ENCODE data around the gene SPATS2L.

Gene SPATS2L

DNA sequence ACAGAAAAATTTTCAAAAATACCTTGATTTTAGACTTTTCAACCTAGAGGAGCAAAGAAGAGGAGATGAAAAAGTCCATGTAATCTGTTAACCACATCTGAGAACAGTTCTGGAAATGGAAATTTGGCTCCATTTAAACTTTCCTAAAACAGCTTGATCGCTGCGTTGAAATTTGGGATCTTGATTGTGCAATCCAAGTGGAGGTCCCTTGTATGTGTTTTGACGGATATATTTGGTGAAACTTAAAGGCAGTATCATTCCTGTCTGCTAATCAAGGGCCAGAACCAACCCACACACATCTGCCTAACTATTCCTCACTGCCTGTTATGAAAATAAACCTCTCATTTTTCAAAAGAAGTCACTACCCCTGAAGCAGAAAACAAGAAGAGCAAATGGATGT lies 46.6 kb downstream of the SPATS2L start:
- DNase-seq (ENCODE audit: low read depth, low spot score): no peak
- no peak for TF ChIP-seq CTCF (IDR thresholded peaks at IDR 0.05; ENCODE audit: insufficient read depth, low read length, missing control alignments)
- ChIA-PET CTCF (interaction anchor here (0.8 to 1.5 kb wide), 2 partner anchors 373 to 379 kb away, joined by 3 to 4 read pairs; no protein-coding TSS in a partner anchor), POLR2A (no interaction called here)
- no peak overlapping the region for H3K4me3 ChIP-seq (ENCODE audit: low read depth, low read length)

DNA sequence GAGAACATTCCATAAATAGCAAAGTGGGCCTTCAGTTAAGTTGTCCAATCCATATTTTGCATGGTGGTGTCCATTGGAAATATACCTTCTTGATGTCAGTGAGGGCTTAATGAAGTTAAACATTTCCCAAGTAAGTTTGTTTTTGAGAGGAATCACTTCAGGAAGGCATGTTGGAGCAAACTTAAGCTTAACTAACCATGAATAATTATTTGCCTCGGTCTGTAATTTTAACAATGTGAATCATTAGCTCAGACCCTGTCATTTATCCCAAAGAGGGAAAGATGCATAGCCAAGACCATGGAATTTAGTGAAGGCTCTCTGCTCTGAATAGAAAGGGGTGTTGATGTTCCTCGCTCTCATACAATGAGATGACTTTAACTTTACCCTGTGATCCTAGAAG lies 47.4 kb downstream of the SPATS2L start:
- DNase-seq (ENCODE audit: low read depth, low spot score): no peak
- TF ChIP-seq CTCF (IDR thresholded peaks at IDR 0.05; ENCODE audit: insufficient read depth, low read length, missing control alignments): no peak
- ChIA-PET CTCF (interaction anchor here (0.6 to 2.0 kb wide), 6 partner anchors 9 to 380 kb away, joined by 3 to 5 read pairs (median 3); partner anchors contain the start of gene KCTD18), POLR2A (no interaction called here)
- H3K4me3 ChIP-seq (ENCODE audit: low read depth, low read length): no peak overlapping the region

DNA sequence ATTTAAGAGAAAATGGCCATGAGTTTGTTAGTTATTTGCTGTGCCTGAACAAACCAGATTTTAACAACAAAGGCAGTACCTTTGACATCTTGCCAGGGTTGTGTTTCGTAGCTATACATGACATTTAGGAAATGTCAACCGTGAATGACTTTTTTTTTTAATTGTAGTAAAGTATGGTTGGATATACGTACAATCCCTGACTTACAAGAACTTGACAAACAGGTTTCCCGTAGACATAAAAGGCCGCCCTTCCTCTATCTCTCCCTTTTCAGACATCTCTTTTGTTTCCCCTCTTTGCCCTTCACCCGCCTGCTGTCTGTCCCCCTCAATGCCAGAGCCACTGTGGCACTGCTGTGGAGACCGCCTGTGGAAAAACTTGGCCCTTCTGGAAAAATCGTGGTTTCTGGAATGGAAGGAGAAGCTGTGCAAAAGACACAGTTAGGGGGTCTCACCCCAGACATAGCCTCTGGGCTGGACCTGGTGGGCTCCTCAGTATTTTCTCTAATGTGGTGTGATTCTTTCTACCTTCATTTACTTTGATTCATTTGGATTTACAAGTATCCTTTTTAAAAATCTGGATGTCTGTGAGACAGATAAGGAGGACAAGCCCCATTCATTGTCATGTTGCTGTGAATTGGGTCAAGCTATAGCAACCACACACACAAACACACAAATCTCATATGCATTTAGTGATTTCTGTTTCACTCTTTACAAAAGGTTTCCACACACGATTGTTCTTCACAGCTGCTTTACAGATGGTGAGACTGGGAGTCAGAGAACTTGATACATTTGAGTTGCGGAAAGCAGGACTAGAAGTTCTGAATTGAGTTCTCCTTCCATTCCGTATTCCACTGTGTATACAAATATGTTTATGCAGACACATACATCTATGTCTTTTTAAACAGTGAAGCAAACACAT lies 48.6 kb downstream of the SPATS2L start:
- no peak for TF ChIP-seq CTCF (IDR thresholded peaks at IDR 0.05; ENCODE audit: insufficient read depth, low read length, missing control alignments)
- POLR2A ChIA-PET: no interaction called here
- H3K4me3 ChIP-seq (ENCODE audit: low read depth, low read length): no peak overlapping the region
- no peak for DNase-seq (ENCODE audit: low read depth, low spot score)
- CTCF ChIA-PET: interaction anchor here (0.8 to 2.0 kb wide), 4 partner anchors 8 to 375 kb away, joined by 3 to 5 read pairs (median 4); no protein-coding TSS in a partner anchor

DNA sequence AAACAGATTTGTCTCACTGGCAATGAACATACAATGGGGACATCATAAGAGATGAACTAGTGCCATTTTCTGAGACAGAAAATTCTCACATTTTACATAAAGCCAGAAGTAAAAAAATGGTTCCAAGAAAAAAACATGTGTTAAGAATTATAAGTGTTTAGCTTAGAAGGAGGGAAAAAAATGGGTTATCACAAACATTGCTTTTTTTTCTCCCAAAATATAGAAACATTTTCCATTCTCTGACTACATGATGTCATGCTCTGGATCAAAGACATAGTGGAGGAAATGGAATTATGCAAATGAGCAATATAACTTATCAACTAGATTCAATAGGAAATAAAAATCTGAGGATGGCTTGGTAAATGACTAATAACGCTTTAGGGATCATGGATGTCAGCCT lies 49.8 kb downstream of the SPATS2L start:
- DNase-seq (ENCODE audit: low read depth, low spot score): no peak
- no peak overlapping the region for H3K4me3 ChIP-seq (ENCODE audit: low read depth, low read length)
- ChIA-PET CTCF (interaction anchor here (2.8 kb wide), 1 partner anchor 371 kb away, joined by 8 read pairs; no protein-coding TSS in a partner anchor), POLR2A (no interaction called here)
- TF ChIP-seq CTCF (IDR thresholded peaks at IDR 0.05; ENCODE audit: insufficient read depth, low read length, missing control alignments): no peak

DNA sequence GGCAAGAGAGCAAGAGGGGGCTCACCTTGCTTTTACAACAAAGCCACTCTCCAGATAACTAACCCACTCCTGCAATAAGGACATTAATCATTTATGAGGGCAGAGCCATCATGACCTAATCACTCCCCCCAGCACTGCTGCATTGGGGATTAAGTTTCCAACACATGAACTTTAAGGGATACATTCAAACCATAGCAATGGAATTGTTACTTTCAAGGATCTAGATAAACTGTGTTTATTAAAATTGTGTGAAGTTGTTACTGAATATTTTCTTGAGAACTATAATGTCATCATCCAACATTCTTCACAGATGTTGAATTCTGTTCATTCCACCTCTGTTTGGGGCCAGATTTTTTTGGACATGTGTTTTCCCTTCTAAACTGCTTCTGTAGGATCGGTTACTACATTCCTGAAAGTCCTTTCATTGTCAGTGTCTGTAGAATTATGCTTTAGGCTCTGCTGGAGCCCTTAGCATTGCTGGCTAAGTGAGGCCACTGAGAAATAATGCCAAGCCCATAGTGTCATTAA lies 50.4 kb downstream of the SPATS2L start:
- ChIA-PET CTCF (interaction anchor here (2.8 kb wide), 1 partner anchor 372 kb away, joined by 8 read pairs; no protein-coding TSS in a partner anchor), POLR2A (no interaction called here)
- no peak overlapping the region for H3K4me3 ChIP-seq (ENCODE audit: low read depth, low read length)
- no peak for TF ChIP-seq CTCF (IDR thresholded peaks at IDR 0.05; ENCODE audit: insufficient read depth, low read length, missing control alignments)
- DNase-seq (ENCODE audit: low read depth, low spot score): peak; percentile 77

GRCh38 chr2:200357845-200358244 lies 51.4 kb downstream of the SPATS2L start:
- DNase-seq (ENCODE audit: low read depth, low spot score): no peak
- ChIA-PET CTCF (interaction anchor here (1.1 to 2.8 kb wide), 3 partner anchors 10 to 383 kb away, joined by 4 to 8 read pairs (median 4); no protein-coding TSS in a partner anchor), POLR2A (interaction anchor here (0.7 to 0.9 kb wide), 2 partner anchors 52 to 135 kb away, joined by 3 read pairs; partner anchors contain the start of gene SPATS2L)
- TF ChIP-seq CTCF (IDR thresholded peaks at IDR 0.05; ENCODE audit: insufficient read depth, low read length, missing control alignments): no peak
- H3K4me3 ChIP-seq (ENCODE audit: low read depth, low read length): no peak overlapping the region
